HG03135 (cell line): ENCODE data around the gene PCIF1.
"Not testable (repeated sequence)": the region's sequence is repeated elsewhere in the genome, so short reads cannot be mapped to it uniquely, and the experiment has no call there.

Experiments used
- ATAC-seq: cut with Tn5 transposase; IDR thresholded peaks from one replicate; pipeline ENCODE4 v1.9.1; 2021; ENCODE audit warnings: mild to moderate bottlenecking, moderate library complexity; ENCODE audit not compliant: unreplicated experiment

Gene PCIF1

DNA sequence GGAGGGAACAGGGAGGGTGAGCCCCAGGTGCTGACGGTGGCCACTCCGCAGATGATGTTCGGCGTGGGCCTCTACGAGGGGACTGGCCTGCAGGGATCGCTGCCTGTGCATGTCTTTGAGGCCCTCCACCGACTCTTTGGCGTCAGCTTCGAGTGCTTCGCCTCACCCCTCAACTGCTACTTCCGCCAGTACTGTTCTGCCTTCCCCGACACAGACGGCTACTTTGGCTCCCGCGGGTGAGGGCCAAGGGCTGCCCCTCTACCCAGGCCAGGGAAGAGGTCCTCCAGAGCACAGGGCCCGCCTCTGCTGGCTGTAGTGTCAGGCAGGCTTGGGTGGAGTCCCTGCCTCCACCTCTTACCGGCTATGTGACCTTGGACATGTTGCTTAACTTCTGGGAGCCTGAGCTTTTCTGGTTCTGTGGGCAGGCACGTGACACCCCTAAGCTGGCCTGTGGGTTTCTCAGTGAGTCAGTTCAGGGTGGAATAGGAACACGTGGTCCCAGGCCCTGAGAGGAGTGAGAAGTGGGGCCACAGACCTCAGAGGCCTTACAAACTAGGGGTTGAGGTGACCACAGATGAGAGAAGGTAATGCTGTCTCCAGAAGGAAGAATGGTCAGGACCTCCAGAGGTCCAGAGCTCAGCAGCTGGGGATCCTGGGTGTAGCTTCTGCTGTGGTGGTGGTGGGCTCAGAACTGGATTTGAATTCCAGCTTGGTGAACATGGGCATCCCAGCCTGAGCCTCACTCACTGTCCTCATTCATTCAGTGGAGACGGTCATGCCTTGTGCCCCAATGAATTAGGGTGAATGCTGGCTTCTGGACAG lies 11.9 kb downstream of the PCIF1 start:
- ATAC-seq: no peak

DNA sequence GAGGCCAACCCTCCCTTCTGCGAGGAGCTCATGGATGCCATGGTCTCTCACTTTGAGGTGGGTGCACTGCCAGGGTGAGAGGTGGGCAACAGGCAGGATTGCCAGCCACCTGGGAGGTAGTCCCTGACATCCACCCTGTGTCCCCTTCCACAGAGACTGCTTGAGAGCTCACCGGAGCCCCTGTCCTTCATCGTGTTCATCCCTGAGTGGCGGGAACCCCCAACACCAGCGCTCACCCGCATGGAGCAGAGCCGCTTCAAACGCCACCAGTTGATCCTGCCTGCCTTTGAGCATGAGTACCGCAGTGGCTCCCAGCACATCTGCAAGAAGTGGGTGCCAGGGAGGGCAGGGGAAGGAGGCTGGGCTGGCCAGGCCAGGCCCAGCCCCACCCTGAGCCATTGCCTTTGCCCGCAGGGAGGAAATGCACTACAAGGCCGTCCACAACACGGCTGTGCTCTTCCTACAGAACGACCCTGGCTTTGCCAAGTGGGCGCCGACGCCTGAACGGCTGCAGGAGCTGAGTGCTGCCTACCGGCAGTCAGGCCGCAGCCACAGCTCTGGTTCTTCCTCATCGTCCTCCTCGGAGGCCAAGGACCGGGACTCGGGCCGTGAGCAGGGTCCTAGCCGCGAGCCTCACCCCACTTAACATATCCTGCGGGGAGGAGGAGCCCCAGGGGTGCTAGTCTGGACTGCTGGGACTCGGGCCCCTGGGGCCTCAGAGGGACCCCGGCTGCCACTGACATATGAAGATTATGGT lies 12.8 kb downstream of the PCIF1 start:
- no peak for ATAC-seq

DNA sequence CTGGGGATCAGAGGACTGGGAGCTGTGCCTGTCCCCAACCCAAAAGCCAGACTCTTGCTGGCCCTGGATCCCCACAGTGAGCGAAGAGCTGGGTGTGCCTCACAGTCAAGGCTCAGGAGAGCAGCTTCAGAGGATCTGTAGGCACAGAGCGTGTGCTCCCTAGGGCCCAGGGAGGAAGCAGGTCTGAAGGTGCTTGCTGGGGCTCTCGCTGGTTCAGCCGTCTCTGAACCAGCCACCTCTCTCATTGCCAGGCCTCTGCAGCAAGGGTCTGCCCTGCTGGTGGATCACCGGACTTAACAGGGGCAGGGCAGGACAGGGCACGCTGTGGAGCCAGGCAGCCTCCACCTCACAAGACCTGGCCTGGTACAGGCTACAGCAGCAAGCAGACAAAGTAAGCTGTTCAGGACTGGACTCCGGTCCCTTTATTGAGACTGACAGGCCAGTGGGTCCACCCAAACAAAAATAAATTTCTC lies 13.8 kb downstream of the PCIF1 start:
- ATAC-seq: no peak

DNA sequence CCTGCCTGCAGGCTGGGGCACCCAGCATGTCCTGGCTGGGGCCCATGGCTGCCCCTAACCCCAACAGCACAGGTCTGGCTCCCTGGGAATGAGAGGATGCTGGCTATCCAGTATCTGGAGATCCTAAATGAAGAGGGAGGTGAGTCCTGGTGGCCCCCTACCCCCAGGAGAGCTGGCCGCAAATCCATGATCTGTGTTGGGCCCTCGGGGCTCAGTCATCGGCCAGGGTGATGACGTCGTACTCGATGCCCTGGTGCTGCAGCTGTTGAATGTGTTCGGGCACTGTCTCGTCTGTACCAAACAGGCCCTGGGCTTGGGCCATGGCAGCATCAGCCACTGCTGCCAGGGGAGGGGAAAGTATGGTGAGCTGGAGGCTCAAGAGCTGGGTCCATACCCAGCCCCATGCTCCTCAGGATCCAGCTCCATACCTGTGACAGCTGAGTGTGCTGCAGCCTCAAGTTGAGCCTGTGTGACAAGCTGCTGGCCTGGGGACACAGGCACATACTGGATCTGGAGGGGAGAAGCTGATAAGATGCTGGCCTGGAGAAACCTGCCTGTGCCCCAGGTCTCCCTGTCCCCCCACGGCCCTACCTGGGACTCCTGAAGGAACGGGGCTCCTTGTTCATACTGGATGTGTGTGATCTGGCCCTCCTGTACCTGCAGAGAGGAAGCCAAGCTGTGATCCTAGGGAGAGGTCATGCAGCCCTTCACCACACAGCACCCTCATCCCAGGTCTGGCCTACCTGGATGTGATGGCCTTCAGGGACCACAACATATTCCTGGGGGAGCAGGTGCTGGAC lies 14.5 kb downstream of the PCIF1 start:
- no peak for ATAC-seq

DNA sequence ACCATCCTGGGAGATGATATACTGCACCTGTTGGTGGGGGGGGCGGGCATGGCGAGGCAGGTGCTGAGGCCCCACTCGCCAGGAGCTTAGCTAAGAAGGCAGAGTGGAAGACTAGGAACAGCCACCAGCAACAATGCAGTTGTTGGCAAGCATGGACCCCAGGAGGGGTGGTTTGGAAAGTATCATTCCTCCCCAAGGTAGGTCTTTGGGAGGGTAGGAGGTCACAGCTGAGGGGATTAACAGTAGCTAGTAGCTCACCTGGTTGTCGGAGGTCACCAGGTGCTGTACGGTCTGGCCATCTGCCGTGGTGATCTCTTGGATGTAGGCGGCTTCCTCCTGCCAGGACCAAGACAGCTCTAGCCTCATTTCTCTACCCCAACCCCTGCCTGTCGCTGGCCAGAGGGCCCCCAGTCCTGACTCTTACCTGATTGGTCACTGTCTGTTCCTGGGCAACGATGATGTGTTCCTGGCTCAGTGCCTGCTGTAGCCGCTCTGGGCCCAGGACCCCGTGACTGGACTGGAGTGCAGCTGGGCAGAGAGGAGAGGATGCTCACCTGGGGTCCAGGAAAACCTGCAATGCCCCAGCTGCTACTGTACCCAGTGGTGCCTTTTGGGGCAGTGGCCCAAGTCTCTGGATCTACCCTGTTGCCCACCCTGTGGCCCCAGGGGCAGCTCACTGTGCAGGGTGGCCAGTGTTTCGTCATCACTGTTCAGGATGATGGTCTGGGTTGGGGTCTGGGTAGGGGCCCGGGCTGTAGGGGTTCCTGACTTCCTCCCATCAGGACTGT lies 15.3 kb downstream of the PCIF1 start:
- no peak for ATAC-seq

DNA sequence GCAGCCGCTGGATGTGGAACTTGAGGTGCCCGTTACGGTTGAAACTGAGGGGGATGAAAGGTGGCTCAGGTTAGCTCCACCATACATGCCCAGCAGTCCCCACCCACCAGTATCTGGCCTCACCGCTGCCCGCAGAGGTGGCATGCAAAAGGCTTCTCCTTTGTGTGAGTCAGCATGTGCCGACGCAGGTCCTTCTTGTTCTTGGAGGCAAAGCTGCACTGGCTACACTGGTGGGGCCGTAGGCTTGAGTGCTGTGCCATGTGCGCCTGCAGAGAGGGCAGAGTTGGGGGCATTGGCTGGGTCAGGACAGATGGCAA lies 15.8 kb downstream of the PCIF1 start:
- no peak for ATAC-seq

DNA sequence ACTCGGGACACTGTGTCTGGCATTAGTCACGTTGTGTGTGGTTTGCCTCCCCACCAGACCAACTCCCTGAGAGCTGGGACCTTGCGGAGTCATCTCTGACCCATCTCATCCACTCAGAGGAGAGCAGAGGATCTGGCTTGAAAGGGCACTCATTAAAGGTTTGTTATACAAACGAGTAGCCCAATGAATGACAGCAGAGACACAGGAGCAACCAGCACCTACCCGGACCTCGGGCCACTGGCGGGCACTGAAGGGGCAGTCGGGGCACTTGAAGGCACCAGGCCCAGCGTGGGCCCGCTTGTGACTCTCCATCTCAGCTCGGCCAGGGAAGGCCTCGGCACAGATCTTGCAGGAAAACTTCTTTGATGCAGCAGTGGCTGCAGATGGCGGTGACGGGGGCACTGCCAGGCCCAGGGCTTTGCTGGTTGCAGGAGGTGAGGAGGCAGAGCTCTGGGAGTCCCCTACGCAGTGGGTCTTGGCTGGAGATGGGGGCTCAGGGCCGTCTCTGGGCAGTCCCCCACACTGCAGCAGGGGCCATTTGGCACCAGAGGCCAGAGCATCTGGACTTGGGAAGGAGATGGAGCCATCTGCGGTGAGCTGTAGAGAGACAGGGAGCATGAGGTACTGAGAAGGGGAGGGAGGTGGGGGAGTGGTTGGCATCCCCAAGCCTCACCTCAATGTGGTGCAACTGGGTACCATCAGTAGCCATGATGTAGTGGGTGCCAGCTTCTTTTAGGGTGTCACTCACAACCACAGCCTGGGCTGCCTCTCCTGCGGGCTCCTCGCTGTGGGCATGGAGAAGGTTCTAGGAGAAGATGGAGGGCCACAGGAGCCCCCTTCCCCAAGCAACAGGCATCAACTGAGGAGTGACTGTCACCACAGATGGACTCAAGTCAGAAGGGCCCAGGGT lies 17.7 kb downstream of the PCIF1 start:
- no peak for ATAC-seq

DNA sequence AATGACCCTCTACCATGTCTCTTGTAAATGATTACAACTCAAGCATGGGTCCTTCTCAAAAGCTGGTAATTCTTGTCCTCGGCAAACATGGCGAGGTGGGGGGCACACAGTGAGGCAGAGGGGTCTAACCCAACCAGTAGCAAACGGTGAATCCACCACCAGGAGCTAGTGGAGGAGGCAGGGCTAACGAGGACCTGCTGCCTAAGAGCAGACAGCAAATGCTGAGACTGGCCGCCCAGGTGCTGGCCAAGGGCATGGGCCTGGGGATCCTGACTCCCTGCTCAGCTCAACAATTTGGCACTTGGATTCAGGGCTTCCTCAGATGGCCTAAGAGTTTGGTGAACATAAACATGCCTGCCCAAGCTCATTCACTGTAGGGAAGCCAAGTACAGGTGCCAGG lies 18.4 kb downstream of the PCIF1 start:
- no peak for ATAC-seq

DNA sequence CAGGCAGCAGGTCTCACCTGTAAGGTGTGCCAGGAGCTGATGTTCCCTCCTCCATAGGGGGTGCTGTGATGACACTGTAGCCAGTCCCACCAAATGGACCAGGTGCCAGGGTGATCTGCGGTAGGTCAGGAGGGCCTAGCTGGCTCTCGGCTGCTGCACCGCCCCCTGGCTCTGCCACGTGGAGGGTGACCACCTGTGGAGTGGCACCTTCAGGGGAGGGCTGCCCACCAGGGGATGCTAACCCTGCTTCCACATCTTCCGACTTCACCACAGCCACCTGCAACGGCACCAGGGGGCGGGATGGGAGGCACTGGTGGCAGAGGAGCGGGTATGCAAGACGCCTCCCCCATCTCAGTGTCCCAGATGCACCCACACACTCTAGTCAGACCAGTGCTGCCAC lies 19.2 kb downstream of the PCIF1 start:
- ATAC-seq: no peak

DNA sequence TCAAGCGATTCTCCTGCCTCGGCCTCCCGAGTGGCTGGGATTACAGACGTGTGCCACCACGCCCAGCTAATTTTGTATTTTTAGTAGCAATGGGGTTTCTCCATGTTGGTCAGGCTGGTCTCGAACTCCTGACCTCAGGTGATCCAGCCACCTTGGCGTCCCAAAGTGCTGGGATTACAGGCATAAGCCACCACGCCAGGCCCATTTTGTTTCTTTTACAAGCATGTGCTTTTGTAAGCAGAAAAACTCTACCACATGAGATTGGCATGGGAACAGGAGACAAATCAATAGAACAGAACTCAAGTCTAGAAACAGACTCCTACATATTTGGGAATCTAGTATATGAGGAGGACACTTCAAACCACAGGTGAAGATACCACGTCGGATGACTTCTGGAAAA lies 21.8 kb downstream of the PCIF1 start:
- ATAC-seq: not testable (repeated sequence)

DNA sequence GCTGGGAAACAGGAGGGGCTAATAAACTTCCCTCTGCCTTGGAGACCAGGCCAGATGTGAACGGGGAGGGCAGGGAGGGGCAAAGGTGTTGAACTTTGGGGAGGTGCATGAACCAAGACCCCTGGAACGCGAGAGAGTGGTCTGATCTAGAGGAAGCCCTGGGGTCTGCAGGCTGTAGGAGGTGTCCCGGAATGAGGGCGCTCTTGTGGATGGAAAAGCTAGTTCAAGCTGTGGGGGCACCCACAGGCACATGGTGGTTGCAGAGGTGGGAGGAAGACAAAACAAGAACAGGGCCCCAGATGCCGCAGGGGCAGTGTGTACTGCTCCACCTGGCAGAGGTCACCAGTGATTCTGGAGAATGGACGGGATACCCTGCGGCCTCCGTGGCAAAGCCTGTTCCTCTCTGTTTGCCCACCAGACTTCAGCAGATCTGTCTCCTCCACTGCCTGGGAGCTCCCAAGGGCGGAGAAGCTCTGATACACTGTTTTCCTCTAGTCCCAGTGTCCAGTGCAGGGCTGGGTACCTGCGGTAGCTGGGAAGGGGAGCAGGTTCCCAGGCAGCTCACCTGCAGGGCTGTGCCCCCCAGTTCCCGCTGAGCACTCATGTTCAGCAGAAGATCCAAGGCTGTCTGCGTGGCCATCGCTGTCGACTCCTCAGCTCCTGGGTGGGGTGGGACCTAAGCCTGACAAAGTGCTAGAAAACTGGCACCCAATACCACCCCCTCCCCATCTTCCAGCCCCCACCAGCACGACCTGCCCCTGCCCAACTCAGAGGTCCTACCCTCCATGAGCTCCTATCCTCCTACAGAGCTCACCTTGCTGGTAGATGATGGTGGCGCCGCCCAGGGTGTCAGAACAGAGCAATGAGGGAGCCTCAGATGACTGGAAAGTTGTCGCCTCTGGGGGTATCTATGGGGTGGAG lies 22.8 kb downstream of the PCIF1 start:
- ATAC-seq: no peak

DNA sequence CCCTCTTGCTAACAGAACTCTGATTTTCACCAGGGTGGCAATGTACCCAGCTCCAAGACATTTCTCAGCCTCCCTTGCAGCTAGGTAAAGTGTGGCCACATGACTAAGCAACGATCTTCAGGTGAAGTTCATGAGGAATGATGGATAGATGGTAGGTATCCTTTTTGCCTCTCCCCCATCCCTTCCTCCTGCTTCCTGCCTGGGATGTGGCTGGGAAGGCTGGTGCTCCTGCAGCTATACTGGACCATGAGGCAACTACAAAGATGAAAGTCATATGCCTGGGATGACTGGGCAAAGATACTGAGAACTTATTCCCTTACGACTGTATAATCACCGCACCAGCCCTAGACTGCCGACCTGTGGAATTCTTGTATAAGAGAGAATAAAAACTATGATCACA lies 24.1 kb downstream of the PCIF1 start:
- ATAC-seq: no peak

DNA sequence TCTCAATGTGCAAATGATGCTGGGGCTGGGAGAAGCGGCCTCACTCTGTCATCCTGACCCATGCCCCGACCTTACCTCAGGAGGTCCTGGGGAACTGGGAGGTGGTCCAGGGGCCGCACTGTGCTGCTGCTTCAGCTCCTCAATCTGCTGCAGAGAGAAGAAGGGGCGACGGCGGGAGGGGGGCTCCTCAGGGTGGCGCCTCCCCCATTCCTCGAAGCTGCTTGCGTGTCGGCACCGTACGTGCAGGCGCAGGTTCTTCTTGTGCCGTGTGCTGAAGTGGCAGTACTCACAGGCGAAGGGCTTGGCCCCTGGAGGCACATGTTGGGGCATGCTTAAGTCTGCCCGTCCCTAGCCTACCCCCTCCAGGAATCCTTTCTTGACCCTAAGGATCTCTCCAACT lies 24.6 kb downstream of the PCIF1 start:
- no peak for ATAC-seq

DNA sequence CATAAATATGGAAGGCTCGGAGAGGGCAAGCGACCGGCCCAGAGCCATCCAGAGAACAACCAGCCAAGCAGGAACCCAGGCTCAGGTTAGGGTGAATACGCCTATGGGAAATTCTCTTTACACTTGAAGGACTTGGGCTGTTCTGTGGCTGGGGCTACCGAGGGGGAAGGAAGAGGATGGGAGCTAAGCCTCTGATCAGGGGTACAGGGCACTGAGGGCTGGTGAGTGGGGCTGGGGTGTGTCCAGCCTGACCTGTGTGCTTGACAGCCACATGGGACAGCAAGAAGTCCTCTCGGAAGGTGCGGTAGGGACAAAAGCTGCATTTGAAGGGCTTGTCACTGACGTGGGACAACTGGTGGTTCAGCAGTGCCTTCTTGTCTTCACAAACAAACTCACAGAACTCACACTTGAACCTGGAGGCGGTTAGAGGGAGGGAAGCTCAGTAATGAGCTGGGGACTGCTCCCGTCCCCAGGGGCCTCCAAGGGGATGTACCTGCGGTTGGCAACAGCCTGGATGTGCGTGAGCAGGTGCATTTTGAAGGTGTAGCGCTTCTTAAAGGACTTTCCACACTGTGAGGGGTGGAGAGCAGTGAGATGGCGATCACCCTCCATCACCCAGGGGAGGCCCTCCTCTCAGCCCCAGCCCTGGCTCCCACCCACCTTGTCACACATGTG lies 25.6 kb downstream of the PCIF1 start:
- no peak for ATAC-seq

DNA sequence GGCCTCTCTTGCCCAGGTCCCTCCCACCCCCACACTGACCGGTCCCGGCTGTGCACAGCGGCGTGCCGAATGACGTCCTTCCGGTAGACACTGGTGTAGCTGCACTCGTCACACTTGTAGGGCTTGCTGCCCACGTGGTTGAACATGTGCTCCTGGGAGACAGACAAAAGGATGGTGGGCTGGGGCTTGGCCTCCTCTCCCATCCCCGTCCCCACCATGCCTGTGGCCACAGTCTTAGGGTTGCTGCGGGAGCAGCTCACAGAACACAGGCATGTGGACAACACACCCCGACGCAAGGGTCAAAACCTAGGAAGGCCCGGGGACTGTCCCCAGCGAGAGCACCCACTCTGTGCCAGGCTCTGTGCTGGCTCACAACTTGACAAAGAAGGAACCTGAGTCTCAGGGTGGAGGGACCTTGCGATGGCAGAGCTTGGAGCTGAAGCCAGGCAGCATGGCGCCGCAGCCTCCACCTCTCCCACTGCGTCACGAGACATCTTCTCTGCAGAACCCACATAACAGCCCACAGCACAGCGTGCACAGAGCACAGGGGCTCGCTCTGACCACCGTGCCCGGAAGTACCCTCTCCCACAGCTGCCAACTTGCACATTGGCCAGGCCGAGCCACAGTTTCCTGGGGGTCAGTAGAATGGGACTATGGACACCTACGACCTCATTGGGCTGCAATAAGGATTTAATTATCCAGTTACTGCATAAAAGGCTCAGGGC lies 27.7 kb downstream of the PCIF1 start:
- no peak for ATAC-seq

DNA sequence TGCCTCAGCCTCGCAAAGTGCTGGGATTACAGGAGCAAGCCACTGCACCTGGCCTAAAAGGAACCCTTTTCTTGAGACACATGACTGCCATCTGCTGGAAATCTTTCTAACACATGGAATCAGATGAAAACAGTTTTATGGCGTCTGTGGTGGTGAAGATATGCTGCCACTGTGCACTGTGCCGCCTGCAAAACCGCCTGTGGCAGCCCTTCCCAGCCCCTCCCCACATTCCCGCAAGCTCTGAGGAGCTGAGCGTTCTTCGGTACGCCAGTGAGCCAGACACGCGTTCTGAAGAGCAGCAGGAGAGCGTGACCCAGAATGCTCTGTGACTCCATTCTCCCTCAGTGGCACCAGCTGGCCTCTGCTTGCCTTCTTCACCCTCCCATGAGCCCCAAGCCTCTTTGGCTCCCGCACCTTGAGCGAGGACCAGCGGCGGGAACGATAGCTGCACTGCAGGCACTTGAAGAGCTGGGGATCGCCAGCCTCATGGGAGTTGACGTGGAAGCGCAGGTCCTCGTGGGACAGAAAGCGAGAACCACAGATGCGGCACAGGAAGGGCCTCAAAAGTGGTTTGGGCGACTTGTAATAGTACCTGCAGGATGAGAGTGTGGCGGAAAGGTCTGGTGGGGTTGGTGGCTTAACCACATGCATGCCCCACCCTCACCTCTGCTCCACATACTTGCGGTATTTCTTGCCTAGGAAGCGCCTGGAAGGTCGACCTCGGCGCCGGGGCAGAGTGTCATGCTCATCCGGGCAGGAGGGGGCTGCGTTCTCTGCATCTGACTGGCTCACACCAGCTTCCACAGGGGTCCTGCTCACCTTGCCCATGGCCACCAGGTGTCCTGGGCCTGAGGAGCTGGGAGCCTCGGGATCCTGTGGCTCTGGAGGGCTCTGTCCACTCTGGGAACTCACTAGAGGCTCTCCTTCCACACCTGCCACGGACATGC lies 28.8 kb downstream of the PCIF1 start:
- ATAC-seq: no peak
